GM18526 (cell line): ENCODE results near the gene KCNIP4.

Experiments used
- POLR2A ChIP-seq: IDR thresholded peaks from 3 replicates; pipeline ENCODE4 v1.6.1; 2011; ENCODE audit not compliant: insufficient read length; ENCODE audit errors: extremely low read depth

Gene KCNIP4

DNA sequence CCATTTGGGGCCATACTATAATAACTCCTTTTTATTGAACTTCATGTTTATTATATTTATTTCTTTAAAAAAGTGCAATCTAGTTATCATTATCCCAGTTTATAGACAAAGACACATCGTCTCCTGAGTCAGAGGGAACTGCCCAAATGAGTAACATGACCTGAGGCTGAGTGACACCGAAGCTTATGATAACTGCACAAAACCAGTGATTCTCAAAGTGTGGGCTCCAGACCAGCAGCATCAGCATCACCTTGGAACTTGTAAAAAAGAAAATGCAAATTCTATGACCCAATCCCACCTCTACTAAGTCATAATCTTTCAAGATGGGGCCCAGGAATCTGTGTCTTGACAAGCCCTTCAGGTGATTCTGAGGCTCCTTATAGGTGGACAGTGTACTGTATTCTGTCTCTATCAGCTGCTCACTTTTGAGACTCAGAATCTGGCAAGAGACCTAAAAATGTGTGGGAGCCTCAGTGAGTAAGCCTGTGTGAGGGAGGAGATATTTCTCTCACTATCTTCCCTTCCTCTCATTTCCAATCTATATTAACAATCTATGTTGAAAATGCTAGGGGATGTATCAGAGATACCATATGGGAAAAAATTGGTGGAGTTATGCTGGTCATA, 1101.3 kb downstream of the KCNIP4 start:
- no peak for TF ChIP-seq POLR2A

DNA sequence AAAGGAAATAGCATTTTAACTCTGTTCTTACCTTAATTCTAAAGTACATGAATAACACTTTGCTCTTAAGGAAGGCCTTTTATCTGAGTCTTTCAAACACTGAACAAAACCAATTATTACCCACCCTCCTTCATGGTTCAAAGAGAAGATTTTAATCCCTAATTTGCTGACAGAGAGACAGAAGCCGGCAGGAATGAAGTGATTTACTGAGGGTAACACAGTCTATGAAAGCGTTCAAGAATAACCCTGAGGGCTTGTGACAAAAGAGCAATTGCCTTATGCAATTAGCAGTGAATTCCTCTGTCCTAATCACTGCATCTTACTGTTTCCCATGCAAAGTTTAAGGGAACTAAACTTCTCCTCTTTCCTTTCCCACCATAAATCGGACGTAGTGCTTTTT, 1104.3 kb downstream of the KCNIP4 start:
- TF ChIP-seq POLR2A: no peak

DNA sequence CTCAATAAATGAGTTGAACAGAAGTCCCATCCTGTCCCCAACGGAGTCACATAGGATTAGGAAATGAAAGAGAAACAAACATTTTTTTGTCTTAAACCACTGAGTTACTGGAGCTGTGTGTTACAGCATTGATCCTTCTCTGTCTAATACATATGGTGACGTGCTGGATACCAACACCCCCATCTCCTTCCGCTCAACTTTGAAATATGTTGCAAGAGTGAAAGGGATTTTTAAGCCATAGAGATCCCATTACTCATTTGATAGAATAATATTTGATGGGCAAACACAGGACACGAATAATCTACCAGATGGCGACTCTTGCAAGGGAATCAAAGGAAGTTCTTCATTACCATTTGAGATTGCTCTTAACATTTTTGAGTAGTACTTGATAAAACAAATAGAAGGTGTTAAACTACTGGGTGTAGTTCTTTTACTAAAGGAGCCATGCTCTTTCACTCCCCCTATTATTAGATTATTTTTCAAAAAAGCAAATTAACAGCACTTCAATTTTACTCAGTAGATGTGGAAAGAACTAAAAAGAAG, 1107.9 kb downstream of the KCNIP4 start:
- TF ChIP-seq POLR2A: no peak

DNA sequence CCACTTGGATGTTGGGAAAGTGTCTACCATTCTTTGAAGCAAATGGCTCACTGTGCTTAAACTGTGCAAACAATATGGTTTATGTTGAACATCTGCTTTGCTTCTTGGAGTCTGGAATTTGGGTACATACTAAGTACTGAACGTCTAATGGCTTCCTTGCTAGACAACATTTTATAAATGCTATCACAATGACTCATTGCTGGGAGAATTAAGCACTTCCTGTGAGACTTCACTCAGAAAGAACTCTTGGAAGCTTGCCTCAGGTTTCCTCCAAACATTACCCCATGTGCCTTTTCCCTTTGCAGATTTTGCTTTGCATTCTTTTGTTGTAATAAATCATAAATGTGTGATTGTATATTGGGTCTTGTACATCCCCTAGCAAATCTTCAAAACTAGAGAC, 1108.6 kb downstream of the KCNIP4 start:
- TF ChIP-seq POLR2A: no peak

DNA sequence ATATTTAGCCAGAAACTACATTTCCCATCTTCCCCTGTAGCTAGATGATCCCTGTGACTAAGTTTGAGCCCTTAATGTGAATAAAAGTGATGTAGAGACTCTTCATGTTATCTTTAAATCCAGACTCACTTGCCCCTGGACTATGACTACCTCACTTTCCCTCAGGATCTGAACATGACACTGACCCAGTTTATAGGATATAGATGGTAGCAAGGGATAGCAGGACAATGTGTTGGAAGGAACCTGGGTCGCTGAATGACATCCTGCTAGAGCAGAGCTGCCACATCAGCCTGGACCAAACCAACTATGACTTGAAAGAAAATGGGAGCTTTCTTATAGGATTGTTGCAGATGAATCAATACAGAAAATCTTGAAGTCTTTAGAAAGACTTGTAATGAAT, 1110.1 kb downstream of the KCNIP4 start:
- TF ChIP-seq POLR2A: no peak

DNA sequence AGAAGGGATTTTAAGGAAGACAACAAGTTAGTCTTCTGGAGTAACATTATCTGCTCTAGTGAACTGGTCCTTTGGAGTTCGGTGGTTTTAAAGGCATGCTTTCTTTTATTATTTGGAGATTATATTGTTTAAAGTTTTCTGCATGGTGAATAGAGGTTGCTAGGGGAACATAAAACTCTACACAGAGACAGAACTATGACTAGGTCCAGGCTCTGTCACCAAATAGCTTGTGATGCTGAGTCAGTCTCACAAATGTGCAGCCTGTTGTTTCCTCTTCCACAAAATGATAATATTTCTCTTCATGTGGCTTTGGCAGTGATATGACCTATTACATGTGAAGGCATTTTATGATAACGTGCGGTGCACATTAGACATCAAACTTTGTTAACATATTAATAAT, 1115.7 kb downstream of the KCNIP4 start:
- TF ChIP-seq POLR2A: no peak

DNA sequence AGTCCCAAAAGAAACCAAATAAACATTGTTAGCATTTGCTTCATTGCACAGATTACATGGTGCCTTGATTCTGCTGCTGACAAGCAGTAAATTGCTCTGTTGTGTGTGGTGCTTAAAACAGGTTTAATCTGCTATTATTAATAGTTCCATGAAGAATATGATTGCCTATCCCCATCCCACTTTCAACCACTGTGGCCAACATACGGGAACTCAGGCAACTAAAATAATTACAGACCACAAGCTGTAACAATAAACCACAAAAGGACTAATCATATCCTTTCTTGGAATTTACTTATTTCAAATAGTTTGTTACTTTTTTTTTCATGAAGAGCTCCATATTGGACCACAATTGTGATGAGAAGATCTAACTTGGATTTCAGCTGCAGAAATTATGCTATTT, 1116.8 kb downstream of the KCNIP4 start:
- TF ChIP-seq POLR2A: no peak

DNA sequence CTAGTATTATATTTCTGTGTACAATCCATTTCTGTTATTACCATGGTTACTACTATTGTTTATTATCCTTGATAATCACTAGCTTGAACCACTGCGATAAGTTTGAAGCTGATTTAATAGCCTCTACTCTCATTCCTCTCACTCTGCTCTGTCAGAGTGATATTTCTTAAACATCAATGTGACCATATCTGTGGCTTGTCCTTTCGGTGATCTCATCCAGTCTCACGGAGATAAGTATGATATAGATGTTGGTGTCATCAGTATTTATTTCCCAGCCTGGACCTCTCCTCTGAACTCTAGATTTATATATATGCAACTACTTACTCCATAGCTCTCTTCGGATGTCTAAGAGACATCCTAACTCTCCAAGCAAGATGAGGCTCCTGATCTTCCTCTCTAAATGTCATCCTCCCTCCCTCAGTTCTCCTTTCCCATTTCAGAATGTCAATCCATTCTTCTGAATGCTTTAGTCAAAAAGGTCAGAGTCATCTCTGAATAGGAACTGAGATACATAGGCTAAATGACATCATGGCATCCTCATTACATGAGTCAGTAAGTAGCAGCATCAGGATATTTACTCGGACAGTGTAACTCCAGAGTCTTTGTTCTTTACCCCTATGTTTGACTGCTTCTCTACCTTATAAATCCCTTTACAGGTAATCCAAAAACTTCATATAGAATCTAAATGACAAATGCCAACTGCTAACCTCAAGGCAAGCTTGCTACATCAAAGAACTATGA, 1118.8 kb downstream of the KCNIP4 start:
- TF ChIP-seq POLR2A: no peak

DNA sequence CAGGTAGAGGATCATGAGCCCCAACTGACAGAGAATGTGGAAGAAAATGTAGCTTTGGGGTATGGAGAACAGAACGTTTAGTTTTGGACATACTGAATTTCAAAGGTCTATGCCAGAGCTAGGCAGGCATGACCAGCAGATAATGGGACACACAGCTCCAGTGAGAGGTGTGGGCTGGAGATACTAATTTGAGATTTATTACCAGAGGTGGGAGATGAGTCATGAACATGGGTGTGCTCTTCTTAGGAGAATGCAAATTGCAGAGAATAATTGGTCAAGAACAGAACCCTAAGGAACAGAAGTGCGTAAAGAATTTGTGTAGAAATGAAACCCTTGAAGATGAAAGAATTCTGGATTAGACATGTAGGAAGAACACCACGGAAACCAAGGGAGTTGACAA, 1123.1 kb downstream of the KCNIP4 start:
- no peak for TF ChIP-seq POLR2A

DNA sequence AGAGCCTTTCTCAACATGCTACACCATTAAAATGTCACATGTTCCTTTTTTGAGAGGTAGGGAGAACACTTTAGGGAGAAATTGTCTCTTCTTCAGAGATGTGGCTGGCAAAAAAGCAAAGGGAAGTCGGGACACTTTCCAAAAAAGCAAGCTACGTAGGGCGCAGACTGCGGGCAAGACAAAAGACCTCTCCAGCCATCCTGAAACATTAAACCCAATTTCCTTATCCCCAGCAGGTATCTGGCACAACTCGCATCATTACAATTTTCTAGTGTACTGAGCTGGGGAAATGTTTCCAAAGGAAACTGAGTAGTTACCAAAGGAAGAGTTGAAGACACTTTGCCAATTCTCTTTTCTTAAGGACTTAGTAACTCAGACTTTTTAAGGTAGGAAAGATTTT, 1132.3 kb downstream of the KCNIP4 start:
- no peak for TF ChIP-seq POLR2A

DNA sequence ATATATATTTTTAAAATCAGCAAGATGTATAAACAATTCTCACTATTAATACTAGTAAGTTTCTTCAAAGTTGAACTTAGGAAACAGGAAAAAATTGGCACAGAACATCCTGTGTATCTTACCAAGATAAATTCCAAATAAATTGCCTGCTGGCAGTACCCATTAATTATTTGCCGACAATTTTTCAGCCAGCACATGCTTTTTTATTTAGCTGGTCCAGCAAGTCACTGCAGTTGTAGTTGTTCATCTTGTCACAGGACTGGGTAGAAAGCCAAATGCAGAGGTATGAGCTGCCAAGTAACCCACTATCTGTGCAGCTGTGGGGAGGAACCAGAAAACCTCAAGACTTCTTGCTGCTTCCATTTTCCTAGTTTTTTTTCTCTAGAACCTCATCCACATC, 1134.9 kb downstream of the KCNIP4 start:
- no peak for TF ChIP-seq POLR2A

DNA sequence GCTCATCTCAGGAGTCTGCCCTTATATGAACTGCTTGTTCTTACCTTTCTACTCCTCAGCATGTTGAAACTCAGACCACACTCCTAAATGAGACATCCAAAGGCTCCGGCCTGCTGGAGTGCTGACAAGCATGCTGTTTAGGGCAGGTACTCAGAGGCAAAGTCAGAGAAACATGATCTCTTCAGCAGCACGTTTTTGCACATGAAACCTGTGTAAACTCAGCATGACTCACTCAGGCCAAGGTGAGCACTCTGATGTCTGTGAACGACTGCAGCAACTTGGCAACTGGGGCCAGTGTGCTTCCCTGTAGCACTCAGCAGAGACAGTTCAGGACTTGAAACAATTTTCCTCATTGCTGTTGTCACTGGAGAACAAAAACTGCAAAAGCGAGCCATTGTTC, 1138.8 kb downstream of the KCNIP4 start:
- TF ChIP-seq POLR2A: no peak

DNA sequence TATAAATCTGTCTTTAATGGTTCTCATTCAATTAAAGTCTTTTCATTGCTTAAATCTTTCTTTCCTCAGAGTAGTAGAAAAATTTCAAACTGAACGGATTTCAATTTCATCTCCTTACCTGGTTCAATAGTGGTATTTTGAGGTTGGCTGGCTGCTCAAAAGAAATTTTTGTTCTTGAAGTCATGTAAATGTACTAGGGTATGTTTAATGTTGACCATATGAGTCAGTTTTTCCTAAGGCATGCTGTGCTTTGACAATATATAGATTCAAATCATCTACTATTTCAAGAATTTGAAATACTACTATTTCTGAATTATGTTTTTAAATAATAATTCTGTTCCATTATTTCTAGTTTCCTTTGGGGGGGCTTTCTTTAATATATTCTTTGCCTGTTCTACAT, 1142.9 kb downstream of the KCNIP4 start:
- no peak for TF ChIP-seq POLR2A

DNA sequence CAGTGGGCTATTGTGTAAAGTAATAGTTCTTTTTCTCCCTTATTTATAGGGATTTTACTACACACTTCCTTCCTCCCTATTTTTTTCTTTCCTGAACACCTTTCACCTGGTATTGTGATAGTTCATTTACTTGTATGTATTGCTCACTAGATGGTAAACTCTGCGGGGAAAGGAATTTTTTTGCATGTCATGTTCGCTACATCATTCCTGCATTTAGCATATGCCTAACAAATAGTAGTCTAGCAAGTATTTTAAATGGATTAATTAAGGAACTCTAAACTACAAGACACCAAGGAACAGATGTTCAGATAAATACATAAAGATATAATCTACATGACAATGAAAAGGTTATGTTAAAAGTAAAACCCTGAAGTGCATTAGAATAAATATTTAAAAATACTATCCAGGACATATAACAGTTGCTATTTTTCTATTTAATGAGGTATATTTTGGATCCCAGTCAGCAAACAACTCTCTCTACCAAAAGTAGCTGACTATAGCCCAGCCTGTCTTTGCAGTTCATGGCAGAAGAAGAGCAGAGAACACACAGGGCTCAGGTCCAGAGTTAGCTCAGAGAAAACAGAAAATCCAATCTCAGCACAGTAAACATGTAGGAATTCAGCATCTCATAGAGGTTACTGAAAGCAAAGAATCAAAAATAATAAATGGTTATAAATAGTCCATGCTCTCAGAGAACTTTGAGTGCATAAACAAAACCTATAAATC, 1160.5 kb downstream of the KCNIP4 start:
- TF ChIP-seq POLR2A: no peak

DNA sequence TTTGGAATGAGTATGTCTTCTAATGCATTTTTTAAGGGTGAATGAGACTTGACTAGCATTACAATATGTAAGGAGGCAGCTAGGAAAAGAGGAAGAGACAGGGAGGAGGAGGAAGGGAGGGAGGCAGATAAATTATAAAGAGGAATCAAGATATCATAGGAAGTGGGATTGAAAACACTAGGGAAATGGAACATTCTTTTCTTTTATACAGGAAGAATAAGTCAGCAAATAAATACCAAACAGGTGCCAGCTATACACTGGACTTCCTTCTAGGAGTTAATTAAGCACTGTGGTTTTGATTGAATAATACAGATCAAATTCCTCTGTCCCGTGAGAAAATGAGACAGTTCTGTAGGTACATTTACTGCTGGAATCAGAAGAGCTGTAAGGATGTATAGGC, 1169.7 kb downstream of the KCNIP4 start:
- TF ChIP-seq POLR2A: no peak
